Stimulated activated CD8-positive, alpha-beta memory T cell treated with anti-CD3 and anti-CD28 coated beads, Interleukin-4, amount 100 ng/mL, for 4 hours (primary cell): ENCODE measurements around the gene PABPC1L.
"Not testable (repeated sequence)": the region's sequence is repeated elsewhere in the genome, so short reads cannot be mapped to it uniquely, and the experiment has no call there.

ENCODE experiments used
- DNase-seq, 2 donors: peaks; one replicate each; pipeline ENCODE4 v3.0.0-alpha.2; 2020; ENCODE audit warnings: low read depth in 2 of 2, low spot score in 1 of 2

PABPC1L gene

GRCh38 chr20:44909872-44910689 is at the start of gene PABPC1L:
Gene PABPC1L, plus strand, starts transcription at chr20:44910060. Its CDS starts 84 bp downstream, at chr20:44910144.
- DNase-seq, result peak; percentile 51 to 58

- no peak for DNase-seq
Observed at GRCh38 chr20:44861531-44862006, 48.3 kb upstream of the PABPC1L start.

- DNase-seq, result no peak
Observed at GRCh38 chr20:44862286-44862685, 47.6 kb upstream of the PABPC1L start.

GRCh38 chr20:44863365-44864084 is 46.3 kb upstream of the PABPC1L start:
- not testable (repeated sequence) for DNase-seq

GRCh38 chr20:44864493-44864892 is 45.4 kb upstream of the PABPC1L start:
- not testable (repeated sequence) for DNase-seq

- no peak for DNase-seq
Observed at GRCh38 chr20:44866703-44867335, 43.0 kb upstream of the PABPC1L start.

- DNase-seq, result no peak
Observed at GRCh38 chr20:44869471-44869870, 40.4 kb upstream of the PABPC1L start.

- not testable (repeated sequence) for DNase-seq
Observed at GRCh38 chr20:44882360-44882759, 27.5 kb upstream of the PABPC1L start.

- DNase-seq, result no peak
Observed at GRCh38 chr20:44883214-44883902, 26.5 kb upstream of the PABPC1L start.

GRCh38 chr20:44884907-44885391 is 24.9 kb upstream of the PABPC1L start:
- DNase-seq, result no peak

GRCh38 chr20:44885392-44886265 is 24.2 kb upstream of the PABPC1L start, which contains the start of gene YWHAB:
Gene YWHAB, plus strand, starts transcription at chr20:44885705. Its CDS starts 15,829 bp downstream, at chr20:44901534.
- peak; percentile 93 to 96 for DNase-seq

- DNase-seq, result no peak
Observed at GRCh38 chr20:44886266-44886651, 23.6 kb upstream of the PABPC1L start.

- DNase-seq, result no peak
Observed at GRCh38 chr20:44886828-44887227, 23.0 kb upstream of the PABPC1L start.

- no peak for DNase-seq
Observed at GRCh38 chr20:44887466-44887865, 22.4 kb upstream of the PABPC1L start.

GRCh38 chr20:44888226-44889103 is 21.4 kb upstream of the PABPC1L start:
- DNase-seq, result no peak

- DNase-seq, result no peak
Observed at GRCh38 chr20:44891826-44892225, 18.0 kb upstream of the PABPC1L start.

GRCh38 chr20:44894959-44895358 is 14.9 kb upstream of the PABPC1L start:
- DNase-seq, result no peak

- DNase-seq, result no peak
Observed at GRCh38 chr20:44896583-44896982, 13.3 kb upstream of the PABPC1L start.

GRCh38 chr20:44897133-44897532 is 12.7 kb upstream of the PABPC1L start:
- no peak for DNase-seq
